DND-41 (cell line): ENCODE results near the gene ZDHHC22.

Experiments
- EZH2 ChIP-seq: IDR thresholded peaks from 3 replicates; pipeline ENCODE4 v1.6.1; 2012; ENCODE audit warnings: borderline replicate concordance, low read depth, mild to moderate bottlenecking, moderate library complexity, low read length, inconsistent platforms; ENCODE audit not compliant: severe bottlenecking
- TF ChIP-seq, protein P1 (sequence below): IDR thresholded peaks from 2 replicates; pipeline ENCODE4 v1.5.1; 2012; ENCODE audit warnings: borderline replicate concordance, low read length, moderate library complexity, mild to moderate bottlenecking; ENCODE audit not compliant: poor library complexity, severe bottlenecking; ENCODE audit errors: extremely low read depth

DNA sequence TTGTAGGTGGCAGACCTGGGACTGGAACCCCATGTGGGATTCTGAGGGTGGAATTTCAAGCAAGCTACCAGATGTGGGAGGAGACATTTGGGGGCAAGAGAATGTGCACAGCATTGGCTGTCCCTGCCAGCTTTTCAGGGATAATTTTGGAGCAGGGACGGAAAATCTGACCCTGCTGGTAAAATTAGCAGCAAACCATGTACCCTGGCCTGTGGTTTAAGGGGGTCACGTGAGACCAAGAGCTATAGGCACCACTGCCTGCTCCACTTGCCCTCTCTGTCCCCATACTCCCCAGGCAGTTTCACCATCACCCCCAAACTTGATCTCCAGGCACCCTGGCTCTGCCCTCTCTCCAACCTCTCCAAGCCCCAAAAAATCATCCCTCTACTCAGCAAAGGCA is 13.5 kb upstream of the ZDHHC22 start:
- TF ChIP-seq, protein P1, sequence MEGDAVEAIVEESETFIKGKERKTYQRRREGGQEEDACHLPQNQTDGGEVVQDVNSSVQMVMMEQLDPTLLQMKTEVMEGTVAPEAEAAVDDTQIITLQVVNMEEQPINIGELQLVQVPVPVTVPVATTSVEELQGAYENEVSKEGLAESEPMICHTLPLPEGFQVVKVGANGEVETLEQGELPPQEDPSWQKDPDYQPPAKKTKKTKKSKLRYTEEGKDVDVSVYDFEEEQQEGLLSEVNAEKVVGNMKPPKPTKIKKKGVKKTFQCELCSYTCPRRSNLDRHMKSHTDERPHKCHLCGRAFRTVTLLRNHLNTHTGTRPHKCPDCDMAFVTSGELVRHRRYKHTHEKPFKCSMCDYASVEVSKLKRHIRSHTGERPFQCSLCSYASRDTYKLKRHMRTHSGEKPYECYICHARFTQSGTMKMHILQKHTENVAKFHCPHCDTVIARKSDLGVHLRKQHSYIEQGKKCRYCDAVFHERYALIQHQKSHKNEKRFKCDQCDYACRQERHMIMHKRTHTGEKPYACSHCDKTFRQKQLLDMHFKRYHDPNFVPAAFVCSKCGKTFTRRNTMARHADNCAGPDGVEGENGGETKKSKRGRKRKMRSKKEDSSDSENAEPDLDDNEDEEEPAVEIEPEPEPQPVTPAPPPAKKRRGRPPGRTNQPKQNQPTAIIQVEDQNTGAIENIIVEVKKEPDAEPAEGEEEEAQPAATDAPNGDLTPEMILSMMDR: no peak
- no peak for TF ChIP-seq EZH2
